HG02870 (cell line): ENCODE results near the gene LRSAM1.

Source experiments
- ATAC-seq: cut with Tn5 transposase; IDR thresholded peaks from one replicate; pipeline ENCODE4 v1.9.1; 2021; ENCODE audit warnings: mild to moderate bottlenecking, moderate library complexity; ENCODE audit not compliant: unreplicated experiment

The LRSAM1 gene

DNA sequence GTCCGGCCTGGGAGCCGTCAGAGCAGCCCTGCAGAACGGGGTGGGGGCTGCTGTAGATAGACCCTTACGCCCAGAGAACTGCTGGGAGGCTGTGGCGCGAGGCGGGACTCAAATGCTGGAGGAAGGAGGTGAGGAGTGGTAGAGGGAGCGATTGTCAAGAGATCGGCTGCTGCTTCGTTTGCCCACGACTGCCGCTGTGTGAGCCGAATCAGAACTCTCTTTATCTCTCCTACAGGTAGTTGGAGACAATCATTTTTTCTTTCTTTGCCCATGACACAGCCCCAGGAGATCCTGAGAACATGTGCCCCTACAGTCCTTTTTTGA is 26.7 kb upstream of the LRSAM1 start:
- peak; percentile 22 for ATAC-seq

GRCh38 chr9:127426756-127427155 is 24.6 kb upstream of the LRSAM1 start:
- ATAC-seq = no peak

DNA sequence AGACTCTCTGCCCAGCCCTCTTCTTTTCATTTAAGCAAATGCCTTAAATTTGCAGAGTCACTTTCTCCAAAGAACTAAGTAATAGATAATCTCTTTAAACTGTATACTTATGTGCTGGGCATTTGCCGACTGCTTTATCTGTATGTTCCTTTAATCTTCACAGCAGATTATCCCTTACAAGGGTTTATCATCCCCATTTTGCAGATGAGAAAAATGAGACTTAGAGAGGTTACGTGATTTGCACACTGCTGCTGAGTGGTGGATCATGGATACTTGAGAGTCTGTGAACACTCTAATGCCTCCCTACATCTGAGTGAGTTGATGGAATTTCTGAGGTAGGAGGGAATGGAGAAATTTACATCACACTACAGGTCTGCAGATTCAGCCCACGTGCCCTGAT is 23.0 kb upstream of the LRSAM1 start:
- ATAC-seq = no peak

DNA sequence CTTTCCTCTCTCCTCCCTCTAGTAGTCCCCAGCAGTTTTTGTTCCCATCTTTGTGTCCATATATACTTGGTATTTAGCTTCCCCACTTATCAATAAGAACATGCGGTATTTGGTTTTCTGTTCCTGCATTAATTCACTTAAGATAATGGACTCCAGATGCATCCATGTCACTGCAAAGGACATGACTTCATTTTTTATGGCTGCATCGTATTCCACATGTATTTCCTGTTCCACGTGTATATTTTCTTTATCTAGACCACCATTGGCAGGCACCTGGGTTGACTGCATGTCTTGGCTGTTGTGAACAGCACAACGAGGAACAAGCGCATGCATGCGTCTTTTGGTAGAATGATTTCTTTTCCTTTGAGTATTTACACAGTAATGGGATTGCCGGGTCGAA is 20.9 kb upstream of the LRSAM1 start:
- no peak for ATAC-seq

DNA sequence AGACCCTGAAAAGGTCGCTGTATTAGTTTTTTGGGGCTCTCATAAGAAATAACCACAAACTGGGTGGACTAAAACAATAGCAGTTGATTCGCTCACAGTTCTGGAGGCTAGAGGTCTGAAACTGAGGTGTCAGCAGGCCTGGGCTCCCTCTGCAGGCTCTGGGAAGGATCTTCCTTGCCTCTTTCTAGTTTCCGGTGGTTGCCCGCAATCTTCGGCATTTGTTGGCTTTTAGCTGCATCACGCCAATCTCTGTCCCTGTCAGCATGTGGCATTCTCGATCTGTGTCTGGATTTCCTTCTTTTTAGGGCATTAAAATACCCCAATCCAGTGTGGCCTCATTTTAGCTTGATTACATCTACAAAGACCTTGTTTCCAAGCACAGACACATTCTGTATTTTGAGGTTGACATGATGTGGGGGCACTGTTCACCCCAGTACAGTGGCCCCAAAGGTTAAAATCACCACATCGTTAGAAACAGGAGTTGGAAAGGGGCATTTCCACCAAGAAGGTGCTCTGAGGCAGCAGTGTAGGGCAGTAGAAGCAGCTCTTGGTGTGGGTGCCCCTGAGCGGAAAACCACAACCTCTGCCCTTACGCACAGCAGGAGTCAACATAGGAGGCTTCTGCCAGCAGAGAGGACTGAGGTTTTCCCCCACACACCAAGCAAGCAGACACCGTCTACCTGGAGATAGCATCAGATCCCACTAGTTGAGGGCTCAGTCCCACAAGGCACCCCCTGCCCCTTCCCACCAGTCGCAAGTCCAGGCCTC is 13.6 kb upstream of the LRSAM1 start:
- ATAC-seq = no peak

- ATAC-seq = no peak
Observed at GRCh38 chr9:127438394-127438793, 12.9 kb upstream of the LRSAM1 start.

DNA sequence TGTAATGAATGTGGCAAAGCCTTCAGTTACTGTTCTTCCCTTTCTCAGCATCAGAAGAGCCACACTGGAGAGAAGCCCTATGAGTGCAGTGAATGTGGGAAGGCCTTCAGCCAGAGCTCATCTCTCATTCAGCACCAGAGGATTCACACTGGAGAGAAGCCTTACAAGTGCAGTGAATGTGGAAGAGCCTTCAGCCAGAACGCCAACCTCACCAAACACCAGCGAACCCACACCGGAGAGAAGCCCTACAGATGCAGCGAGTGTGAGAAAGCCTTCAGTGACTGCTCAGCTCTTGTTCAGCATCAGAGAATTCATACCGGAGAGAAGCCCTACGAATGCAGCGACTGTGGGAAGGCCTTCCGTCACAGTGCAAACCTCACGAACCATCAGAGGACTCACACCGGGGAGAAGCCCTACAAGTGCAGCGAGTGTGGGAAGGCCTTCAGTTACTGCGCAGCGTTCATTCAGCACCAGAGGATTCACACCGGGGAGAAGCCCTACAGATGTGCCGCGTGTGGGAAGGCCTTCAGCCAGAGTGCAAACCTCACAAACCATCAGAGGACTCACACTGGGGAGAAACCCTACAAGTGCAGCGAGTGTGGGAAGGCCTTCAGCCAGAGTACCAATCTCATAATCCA is 6.9 kb upstream of the LRSAM1 start:
- no peak for ATAC-seq

DNA sequence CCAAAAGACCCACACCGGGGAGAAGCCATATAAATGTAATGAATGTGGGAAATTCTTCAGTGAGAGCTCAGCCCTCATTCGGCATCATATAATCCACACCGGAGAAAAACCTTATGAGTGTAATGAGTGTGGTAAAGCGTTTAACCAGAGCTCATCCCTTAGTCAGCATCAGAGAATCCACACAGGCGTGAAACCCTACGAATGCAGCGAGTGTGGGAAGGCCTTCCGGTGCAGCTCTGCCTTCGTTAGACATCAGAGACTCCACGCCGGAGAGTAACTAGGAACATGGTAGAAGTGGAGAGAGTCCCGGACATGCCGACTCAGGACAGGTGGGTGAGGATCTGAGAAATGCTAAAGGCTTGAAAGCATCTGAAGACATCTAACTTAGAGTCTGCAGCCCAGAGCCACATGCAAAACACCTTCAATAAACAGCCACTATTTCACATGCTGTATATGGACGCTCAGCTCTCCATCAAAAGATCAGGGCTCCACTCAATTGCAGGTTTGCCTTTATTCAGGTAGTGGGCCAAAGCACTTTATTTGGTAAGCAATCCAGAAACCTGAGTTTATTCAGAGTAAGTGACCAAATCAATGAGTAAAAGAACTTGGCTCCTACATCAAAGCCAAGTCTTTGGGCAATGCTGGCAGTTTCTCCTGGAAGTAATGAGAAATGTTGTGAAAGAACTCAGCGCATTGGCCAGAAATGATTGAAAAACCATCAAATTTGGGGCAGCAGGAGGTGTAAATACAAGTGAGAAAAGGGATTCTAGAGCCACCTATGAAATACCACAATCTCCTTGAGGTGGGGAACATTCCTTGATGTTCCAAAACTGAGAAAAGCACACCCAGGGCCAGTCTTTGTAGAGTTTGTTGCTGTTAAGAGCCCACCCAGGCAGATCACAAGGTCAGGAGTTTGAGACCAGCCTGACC is 6.1 kb upstream of the LRSAM1 start:
- no peak for ATAC-seq

DNA sequence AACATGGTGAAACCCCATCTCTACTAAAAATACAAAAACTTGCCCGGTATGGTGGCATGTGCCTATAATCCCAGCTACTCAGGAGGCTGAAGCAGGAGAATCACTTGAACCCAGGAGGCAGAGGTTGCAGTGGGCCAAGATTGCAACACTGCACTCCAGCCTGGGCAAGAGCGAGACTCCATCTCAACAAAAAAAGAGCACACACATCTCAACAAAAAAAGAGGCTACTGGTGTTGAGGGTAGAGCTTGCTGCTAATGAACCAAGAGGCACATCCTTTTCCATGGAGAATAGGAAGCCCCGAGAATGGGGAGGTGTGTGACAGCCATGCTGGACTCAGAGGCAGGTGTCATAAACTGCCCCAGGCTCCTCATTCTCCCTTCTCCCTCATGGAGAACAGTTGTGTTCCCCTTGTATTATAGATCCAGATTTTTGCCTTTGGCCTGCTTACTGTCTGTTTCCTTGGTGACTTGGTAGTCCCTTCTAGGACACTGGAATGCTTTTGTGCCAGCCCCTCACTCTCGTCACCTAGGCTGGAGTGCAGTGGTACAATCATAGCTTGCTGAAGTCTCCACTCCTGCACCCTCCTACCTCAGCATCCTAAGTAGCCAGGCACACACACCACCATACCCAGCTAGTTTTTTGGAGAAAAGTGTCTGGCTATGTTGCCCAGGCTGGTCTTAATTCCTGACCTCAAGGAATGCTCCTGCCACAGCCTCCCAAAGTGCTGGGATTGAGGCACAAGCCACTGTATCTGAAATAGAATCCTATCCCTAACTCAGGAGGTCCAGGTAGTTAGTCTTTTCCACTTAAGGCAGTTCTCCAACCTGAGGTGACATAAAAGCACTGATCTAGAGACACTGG is 5.2 kb upstream of the LRSAM1 start:
- no peak for ATAC-seq

- no peak for ATAC-seq
Observed at GRCh38 chr9:127446713-127447415, 4.4 kb upstream of the LRSAM1 start.

DNA sequence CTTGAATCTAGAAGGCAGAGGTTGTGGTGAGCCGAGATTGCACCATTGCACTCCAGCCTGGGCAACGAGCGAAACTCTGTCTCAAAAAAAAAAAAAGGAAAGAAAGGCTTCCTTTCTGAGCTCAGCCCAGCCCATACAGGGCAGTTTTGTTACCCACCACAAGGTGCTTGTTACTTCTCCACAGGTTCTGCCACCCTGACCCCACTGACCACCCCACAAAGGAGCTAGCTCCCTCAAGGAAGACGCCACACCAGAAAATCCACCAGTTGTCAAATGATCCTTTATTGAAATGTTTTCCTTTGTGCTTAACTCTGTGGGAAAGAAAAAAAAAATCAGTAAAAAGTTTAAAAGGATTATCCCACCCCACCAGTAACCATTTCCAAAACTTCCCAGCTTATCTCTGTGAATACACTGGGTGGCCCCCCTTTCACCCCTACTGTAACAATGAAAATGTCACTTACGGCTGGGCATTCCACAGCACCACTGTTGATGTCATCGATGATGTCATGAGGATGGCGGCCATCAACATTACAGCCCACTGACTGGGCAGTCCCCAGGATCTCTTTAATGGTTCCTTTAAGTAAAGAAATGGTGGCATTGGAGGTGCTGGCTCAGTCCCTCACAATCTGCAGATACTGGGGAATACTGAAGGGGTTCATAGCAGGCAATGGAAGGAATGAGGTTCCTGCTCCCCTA is 3.7 kb upstream of the LRSAM1 start:
- ATAC-seq = no peak

GRCh38 chr9:127448112-127448805 is 3.1 kb upstream of the LRSAM1 start:
- ATAC-seq = no peak

GRCh38 chr9:127449332-127449966 is 1.9 kb upstream of the LRSAM1 start:
- no peak for ATAC-seq

GRCh38 chr9:127450243-127450760 is 1.0 kb upstream of the LRSAM1 start:
- ATAC-seq = no peak

GRCh38 chr9:127451608-127451857 is 223 bp downstream of the LRSAM1 start:
- peak; percentile 17 for ATAC-seq

- ATAC-seq = no peak
Observed at GRCh38 chr9:127451858-127452656, 747 bp downstream of the LRSAM1 start.

- ATAC-seq = no peak
Observed at GRCh38 chr9:127452691-127453090, 1.4 kb downstream of the LRSAM1 start.
